K562 (cell line): ENCODE data around the gene ZSCAN12. TPM values are rescaled to one million over a fixed set of nuclear protein-coding genes. Genes with fewer than 3 reads are reported as not detected.

ENCODE experiments used
- AFF1 ChIP-seq, 2 experiments: fragments of 450-650 bp; IDR thresholded peaks; 2 replicates each; pipeline ENCODE4 v1.6.1; 2018; ENCODE audit warnings: mild to moderate bottlenecking in 2 of 2, low read depth in 1 of 2; ENCODE audit not compliant: partially characterized antibody in 2 of 2
- BRF2 ChIP-seq: IDR thresholded peaks from 3 replicates; pipeline ENCODE4 v1.6.1; 2011; ENCODE audit warnings: borderline replicate concordance, mild to moderate bottlenecking; ENCODE audit not compliant: insufficient read length, insufficient read depth
- CHD4 ChIP-seq: fragments of 200-600 bp; sonication (generic); IDR thresholded peaks from 3 replicates; pipeline ENCODE4 v1.6.1; 2012; ENCODE audit warnings: low read depth, mild to moderate bottlenecking, mixed read lengths, low read length, inconsistent platforms; ENCODE audit not compliant: insufficient read depth, insufficient replicate concordance, poor library complexity, severe bottlenecking
- HLTF ChIP-seq: fragments of 450-650 bp; IDR thresholded peaks from 2 replicates; pipeline ENCODE4 v1.6.1; 2016
- MTF1 ChIP-seq: fragments of 250-450 bp; sonication (Bioruptor Pico); IDR thresholded peaks from 2 replicates; pipeline ENCODE4 v1.9.0; 2021; ENCODE audit warnings: moderate library complexity, mild to moderate bottlenecking, inconsistent platforms, borderline replicate concordance
- SNIP1 ChIP-seq: fragments of 450-650 bp; IDR thresholded peaks from 2 replicates; pipeline ENCODE4 v1.7.1; 2017; ENCODE audit warnings: low read depth, mild to moderate bottlenecking
- SPI1 ChIP-seq: IDR thresholded peaks from 2 replicates; pipeline ENCODE4 v1.6.1; 2011; ENCODE audit warnings: low read depth, low read length, control low read depth, borderline replicate concordance
- TSC22D4 ChIP-seq: fragments of 450-650 bp; IDR thresholded peaks from 2 replicates; pipeline ENCODE4 v1.6.1; 2016; ENCODE audit warnings: missing genetic modification characterization, missing biosample characterization, control low read depth
- ZBTB11 ChIP-seq, 3 experiments: fragments of 200-800 bp in 1 of 3; fragments of 250-450 bp in 1 of 3; fragments of 450-650 bp in 1 of 3; sonication (Bioruptor Pico) in 1 of 3; sonication (Bioruptor generic) in 1 of 3; formaldehyde crosslinking in 1 of 3; IDR thresholded peaks; 2 replicates each; pipeline versions ENCODE4 v1.6.1 to v1.8.0; 2016 to 2022; ENCODE audit warnings: mild to moderate bottlenecking in 2 of 3, missing genetic modification characterization in 2 of 3, missing compliant biosample characterization in 1 of 3, moderate library complexity in 1 of 3
- ZNF165 ChIP-seq: fragments of 250-450 bp; sonication (Bioruptor Pico); IDR thresholded peaks from 2 replicates; pipeline ENCODE4 v1.4.0; 2020; ENCODE audit warnings: borderline replicate concordance
- ZNF174 ChIP-seq: fragments of 250-450 bp; sonication (Bioruptor Pico); IDR thresholded peaks from 2 replicates; pipeline ENCODE4 v1.4.0; 2020; ENCODE audit warnings: mild to moderate bottlenecking
- ZNF347 ChIP-seq: fragments of 450-650 bp; formaldehyde crosslinking; IDR thresholded peaks from 2 replicates; pipeline ENCODE4 v1.4.0; 2020; ENCODE audit warnings: low read depth, mild to moderate bottlenecking, moderate library complexity
- polyA plus RNA-seq, 8 experiments: library from polyadenylated mRNA; depleted of rRNA in 4 of 8; stranded (reverse) in 5 of 8; unstranded in 3 of 8; fragments of >200 nt; fragmentation: Nextera tagmentation in 2 of 8; fragmentation: Illumina TruSeq in 1 of 8; extraction: Ambion mirVana in 2 of 8; extraction: Trizol in 1 of 8; gene quantifications; 2 replicates each; pipeline versions ENCODE4 v1.2.1 to v1.2.3, GENCODE V29; 2011 to 2014; ENCODE audit warnings: inconsistent platforms in 1 of 8, missing spikeins in 1 of 8
- total RNA-seq, 7 experiments: library from RNA; depleted of rRNA in 6 of 7; stranded (reverse); fragments of >200 nt in 6 of 7; fragmentation: Illumina TruSeq in 2 of 7; extraction: Trizol in 2 of 7; gene quantifications; 2 replicates each; pipeline versions ENCODE4 v1.2.1 to v1.2.3, GENCODE V29; 2011 to 2021; ENCODE audit warnings: low replicate concordance in 1 of 7
- TF ChIP-seq, protein P1 (sequence below), 2 experiments: fragments of 250-450 bp in 1 of 2; fragments of 450-650 bp in 1 of 2; sonication (Bioruptor Pico) in 1 of 2; IDR thresholded peaks; 2 replicates each; pipeline versions ENCODE4 v1.6.1 to v1.8.0; 2016 to 2021; ENCODE audit warnings: mild to moderate bottlenecking in 2 of 2, moderate library complexity in 2 of 2, missing compliant biosample characterization in 1 of 2, missing genetic modification characterization in 1 of 2
- TF ChIP-seq, protein P2 (sequence below): fragments of 450-650 bp; IDR thresholded peaks from 2 replicates; pipeline ENCODE4 v1.6.1; 2017; ENCODE audit warnings: antibody characterized with exemption

Gene ZSCAN12
- total and polyA plus RNA-seq, 9 of the 15 experiments (the other 6 are each of a cell fraction or from before 2014, with no cell fraction given), result 2.5 to 19.6 (median 12.5) TPM

- TF ChIP-seq CHD4, result no peak
- TF ChIP-seq ZNF347 (CRISPR knock-in tag), result no peak
- no peak for TF ChIP-seq ZNF174 (CRISPR knock-in tag)
- no peak for TF ChIP-seq SNIP1
- TF ChIP-seq ZBTB11 (CRISPR knock-in tag; IDR thresholded peaks at IDR 0.05), result no peak
- no peak for TF ChIP-seq MTF1 (CRISPR knock-in tag)
- TF ChIP-seq ZNF165 (CRISPR knock-in tag), result no peak
- no peak for TF ChIP-seq BRF2
- TF ChIP-seq, protein P1, sequence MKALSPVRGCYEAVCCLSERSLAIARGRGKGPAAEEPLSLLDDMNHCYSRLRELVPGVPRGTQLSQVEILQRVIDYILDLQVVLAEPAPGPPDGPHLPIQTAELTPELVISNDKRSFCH (CRISPR knock-in tag; IDR thresholded peaks at IDR 0.05), result no peak
- TF ChIP-seq, protein P1 (tag; IDR thresholded peaks at IDR 0.05), result no peak
- no peak for TF ChIP-seq AFF1 (IDR thresholded peaks at IDR 0.05; ENCODE audit: low read depth in 1 of 2, partially characterized antibody in 2 of 2)
- no peak for TF ChIP-seq TSC22D4 (tag)
- TF ChIP-seq SPI1, result no peak
- TF ChIP-seq, protein P2, sequence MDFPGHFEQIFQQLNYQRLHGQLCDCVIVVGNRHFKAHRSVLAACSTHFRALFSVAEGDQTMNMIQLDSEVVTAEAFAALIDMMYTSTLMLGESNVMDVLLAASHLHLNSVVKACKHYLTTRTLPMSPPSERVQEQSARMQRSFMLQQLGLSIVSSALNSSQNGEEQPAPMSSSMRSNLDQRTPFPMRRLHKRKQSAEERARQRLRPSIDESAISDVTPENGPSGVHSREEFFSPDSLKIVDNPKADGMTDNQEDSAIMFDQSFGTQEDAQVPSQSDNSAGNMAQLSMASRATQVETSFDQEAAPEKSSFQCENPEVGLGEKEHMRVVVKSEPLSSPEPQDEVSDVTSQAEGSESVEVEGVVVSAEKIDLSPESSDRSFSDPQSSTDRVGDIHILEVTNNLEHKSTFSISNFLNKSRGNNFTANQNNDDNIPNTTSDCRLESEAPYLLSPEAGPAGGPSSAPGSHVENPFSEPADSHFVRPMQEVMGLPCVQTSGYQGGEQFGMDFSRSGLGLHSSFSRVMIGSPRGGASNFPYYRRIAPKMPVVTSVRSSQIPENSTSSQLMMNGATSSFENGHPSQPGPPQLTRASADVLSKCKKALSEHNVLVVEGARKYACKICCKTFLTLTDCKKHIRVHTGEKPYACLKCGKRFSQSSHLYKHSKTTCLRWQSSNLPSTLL, result no peak
- TF ChIP-seq HLTF, result no peak
Measured at GRCh38 chr6:28343898-28344677, 55.5 kb downstream of the ZSCAN12 start (continued).
